ENCODE results near the gene DNASE1. TPM values are rescaled to one million over a fixed set of nuclear protein-coding genes. Genes with fewer than 3 reads are reported as not detected.

DNASE1 gene
- total RNA-seq, 1 donor from 2014 or later = 16.2 TPM

DNA sequence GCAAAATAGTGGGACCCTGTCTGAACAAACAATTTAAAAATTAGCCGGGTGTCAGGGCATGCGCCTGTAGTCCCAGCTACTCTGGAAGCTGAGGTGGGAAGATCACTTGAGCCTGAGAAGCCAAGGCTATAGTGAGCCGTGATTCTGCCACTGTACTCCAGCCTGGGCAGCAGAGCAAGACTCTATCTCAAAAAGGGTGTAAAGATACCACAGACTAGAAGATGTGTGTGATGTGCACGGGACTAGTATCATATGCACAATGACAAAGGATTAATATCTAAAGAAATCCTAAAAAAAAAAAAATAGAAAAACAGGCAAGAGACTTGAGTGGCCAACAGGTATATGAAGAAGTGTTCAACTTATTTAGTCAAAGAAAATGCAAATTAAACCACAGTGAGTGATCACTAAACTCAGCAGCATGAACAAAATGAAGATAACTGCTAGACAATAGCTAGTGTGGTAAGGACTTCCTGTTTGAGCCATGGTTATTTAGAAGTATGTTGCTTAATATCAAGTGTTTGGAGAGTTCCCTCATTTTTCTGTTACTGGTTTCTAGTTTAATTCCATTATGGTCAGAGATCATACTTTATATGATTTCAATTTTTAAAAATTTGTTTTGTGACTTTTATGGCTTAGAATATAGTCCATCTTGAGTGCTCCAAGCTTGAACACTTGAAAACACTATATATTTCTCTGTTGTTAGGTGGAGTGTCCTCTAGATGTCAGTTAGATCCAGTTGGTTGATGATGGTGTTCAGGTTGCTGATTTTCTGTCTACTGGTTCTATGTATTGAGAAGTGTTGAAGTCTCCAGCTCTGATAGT is 28.4 kb upstream of the DNASE1 start:
- H3K4me1 Mint-ChIP-seq (ENCODE audit: low read depth, unreplicated experiment) = peaks cover 5% of the 10 kb centered on the region

DNA sequence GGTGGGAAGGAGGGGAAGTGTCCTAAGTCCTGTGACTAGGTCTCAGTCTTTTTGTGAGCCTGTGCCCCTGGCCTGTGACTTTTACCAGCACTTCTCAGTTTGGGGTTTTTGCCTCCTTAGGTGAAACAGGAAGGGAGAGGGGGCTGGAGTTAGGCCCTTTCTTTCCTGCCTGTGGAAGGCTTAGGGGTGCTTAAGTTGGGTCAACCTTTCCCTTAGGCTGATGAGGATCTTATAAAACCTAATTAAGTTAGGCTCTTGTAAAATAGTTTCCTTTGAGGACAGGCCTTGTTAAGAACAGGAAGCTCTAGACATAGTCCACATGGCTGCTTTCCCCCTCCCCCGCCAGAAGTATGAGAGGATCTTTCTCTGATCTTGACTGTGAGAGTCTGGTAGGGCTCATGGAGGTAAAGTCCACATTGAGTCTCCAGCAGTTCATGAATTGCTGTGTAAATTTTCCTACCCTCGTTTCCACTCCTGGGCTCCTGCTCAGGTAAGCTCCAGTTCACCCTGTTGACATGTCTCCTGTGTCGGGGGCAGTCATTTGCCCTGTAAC is 17.0 kb upstream of the DNASE1 start:
- H3K27ac Mint-ChIP-seq (ENCODE audit: unreplicated experiment) = peak overlapping the region; percentile 90
- H3K4me3 Mint-ChIP-seq (ENCODE audit: unreplicated experiment) = peak overlapping the region; percentile 34
- Histone ChIP-seq H3K4me1 (ENCODE audit: insufficient read depth, low read length) (peaks cover 2% of the 10 kb centered on the region), H2AFZ (ENCODE audit: low read depth, low read length) (peak overlapping the region; percentile 50), H3K9ac (ENCODE audit: low read length) (no peak overlapping the region), H3K4me2 (ENCODE audit: low read length) (no peak overlapping the region), H3K27ac (ENCODE audit: low read depth, low read length) (no peak overlapping the region), H3K79me2 (ENCODE audit: insufficient read depth, low read length) (peaks cover 7% of the 10 kb centered on the region), H3K9me3 (ENCODE audit: insufficient read depth, low read depth, low read length) (no peaks in the 10 kb centered on the region), H3K27me3 (ENCODE audit: insufficient read depth, low read length) (no peaks in the 10 kb centered on the region), H3K4me3 (ENCODE audit: insufficient read depth, low read depth, low read length) (no peak overlapping the region), H3K36me3 (ENCODE audit: insufficient read depth, low read length) (no peaks in the 10 kb centered on the region), H4K20me1 (ENCODE audit: insufficient read depth, low read length) (peaks cover 21% of the 10 kb centered on the region)
- peaks cover 3% of the 10 kb centered on the region for H3K9me3 Mint-ChIP-seq (ENCODE audit: unreplicated experiment)
- H3K27me3 Mint-ChIP-seq (ENCODE audit: low read depth, unreplicated experiment) = no peaks in the 10 kb centered on the region
- no peak for DNase-seq (ENCODE audit: low read depth)
- no peak for FAIRE-seq
- peaks cover 16% of the 10 kb centered on the region for H3K4me1 Mint-ChIP-seq (ENCODE audit: low read depth, unreplicated experiment)
- no peak for TF ChIP-seq EZH2 (IDR thresholded peaks at IDR 0.05; ENCODE audit: insufficient read depth, low read length)
- peaks cover 4% of the 10 kb centered on the region for H3K36me3 Mint-ChIP-seq (ENCODE audit: low read depth, unreplicated experiment)

More for the DNA sequence above, 28.4 kb upstream of the DNASE1 start:
- Histone ChIP-seq H3K4me2 (ENCODE audit: low read length) (no peak overlapping the region), H3K27ac (ENCODE audit: low read depth, low read length) (no peak overlapping the region), H3K79me2 (ENCODE audit: insufficient read depth, low read length) (peaks cover 9% of the 10 kb centered on the region), H3K36me3 (ENCODE audit: insufficient read depth, low read length) (no peaks in the 10 kb centered on the region), H2AFZ (ENCODE audit: low read depth, low read length) (no peak overlapping the region), H4K20me1 (ENCODE audit: insufficient read depth, low read length) (peaks cover 8% of the 10 kb centered on the region), H3K4me3 (ENCODE audit: insufficient read depth, low read depth, low read length) (no peak overlapping the region), H3K27me3 (ENCODE audit: insufficient read depth, low read length) (no peaks in the 10 kb centered on the region), H3K4me1 (ENCODE audit: insufficient read depth, low read length) (no peaks in the 10 kb centered on the region), H3K9ac (ENCODE audit: low read length) (no peak overlapping the region), H3K9me3 (ENCODE audit: insufficient read depth, low read depth, low read length) (no peaks in the 10 kb centered on the region)
- DNase-seq (ENCODE audit: low read depth) (peak; percentile 29), FAIRE-seq (no peak)
- Mint-ChIP-seq H3K27ac (ENCODE audit: unreplicated experiment) (no peak overlapping the region), H3K9me3 (ENCODE audit: unreplicated experiment) (no peaks in the 10 kb centered on the region), H3K4me3 (ENCODE audit: unreplicated experiment) (no peak overlapping the region), H3K36me3 (ENCODE audit: low read depth, unreplicated experiment) (peaks cover 3% of the 10 kb centered on the region), H3K27me3 (ENCODE audit: low read depth, unreplicated experiment) (no peaks in the 10 kb centered on the region)
- TF ChIP-seq, protein P1, sequence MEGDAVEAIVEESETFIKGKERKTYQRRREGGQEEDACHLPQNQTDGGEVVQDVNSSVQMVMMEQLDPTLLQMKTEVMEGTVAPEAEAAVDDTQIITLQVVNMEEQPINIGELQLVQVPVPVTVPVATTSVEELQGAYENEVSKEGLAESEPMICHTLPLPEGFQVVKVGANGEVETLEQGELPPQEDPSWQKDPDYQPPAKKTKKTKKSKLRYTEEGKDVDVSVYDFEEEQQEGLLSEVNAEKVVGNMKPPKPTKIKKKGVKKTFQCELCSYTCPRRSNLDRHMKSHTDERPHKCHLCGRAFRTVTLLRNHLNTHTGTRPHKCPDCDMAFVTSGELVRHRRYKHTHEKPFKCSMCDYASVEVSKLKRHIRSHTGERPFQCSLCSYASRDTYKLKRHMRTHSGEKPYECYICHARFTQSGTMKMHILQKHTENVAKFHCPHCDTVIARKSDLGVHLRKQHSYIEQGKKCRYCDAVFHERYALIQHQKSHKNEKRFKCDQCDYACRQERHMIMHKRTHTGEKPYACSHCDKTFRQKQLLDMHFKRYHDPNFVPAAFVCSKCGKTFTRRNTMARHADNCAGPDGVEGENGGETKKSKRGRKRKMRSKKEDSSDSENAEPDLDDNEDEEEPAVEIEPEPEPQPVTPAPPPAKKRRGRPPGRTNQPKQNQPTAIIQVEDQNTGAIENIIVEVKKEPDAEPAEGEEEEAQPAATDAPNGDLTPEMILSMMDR (IDR thresholded peaks at IDR 0.05; ENCODE audit: insufficient read depth, low read depth, low read length) = no peak
- no peak for TF ChIP-seq EZH2 (IDR thresholded peaks at IDR 0.05; ENCODE audit: insufficient read depth, low read length)

DNA sequence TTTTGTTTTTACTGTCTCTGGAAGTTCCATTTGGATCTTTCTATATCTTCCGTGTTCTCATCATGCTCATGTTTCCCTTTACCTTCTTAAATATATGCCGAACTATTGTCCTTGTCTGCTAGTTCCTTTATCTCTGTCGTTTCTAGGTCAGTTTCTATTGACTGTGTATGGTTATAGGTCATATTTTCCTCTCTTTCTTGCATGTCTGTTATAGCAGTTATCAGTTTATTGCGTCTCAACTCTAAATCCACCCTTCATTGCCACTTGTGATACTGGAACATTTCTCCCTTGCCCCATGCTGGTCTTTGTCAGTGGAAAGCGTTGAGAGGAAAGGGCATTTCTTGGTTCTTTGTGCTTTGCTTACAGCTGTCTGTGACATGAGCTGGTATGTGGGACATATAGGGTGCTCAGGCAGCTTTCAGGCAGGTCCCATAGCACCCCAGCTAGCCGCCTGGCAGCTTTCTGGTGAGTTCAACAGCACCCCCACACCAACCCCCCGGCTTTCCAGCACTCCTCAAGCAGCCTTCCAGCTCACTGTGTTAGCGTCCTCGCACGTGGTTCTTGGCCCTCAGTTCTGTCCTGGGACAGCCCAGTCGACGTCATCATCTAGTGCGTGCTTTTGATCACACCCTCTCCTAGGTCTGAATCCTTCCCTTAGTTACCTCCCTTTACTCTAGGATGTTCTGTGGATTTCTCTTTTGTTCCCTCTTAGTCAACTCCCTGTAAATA is 15.4 kb upstream of the DNASE1 start:
- TF ChIP-seq, protein P1 (IDR thresholded peaks at IDR 0.05; ENCODE audit: insufficient read depth, low read depth, low read length) = no peak
- TF ChIP-seq EZH2 (IDR thresholded peaks at IDR 0.05; ENCODE audit: insufficient read depth, low read length) = no peak
- Histone ChIP-seq H3K79me2 (ENCODE audit: insufficient read depth, low read length) (peaks cover 7% of the 10 kb centered on the region), H3K9ac (ENCODE audit: low read length) (no peak overlapping the region), H4K20me1 (ENCODE audit: insufficient read depth, low read length) (peaks cover 24% of the 10 kb centered on the region), H3K4me1 (ENCODE audit: insufficient read depth, low read length) (peaks cover 12% of the 10 kb centered on the region), H3K36me3 (ENCODE audit: insufficient read depth, low read length) (no peaks in the 10 kb centered on the region), H3K27me3 (ENCODE audit: insufficient read depth, low read length) (no peaks in the 10 kb centered on the region), H3K4me3 (ENCODE audit: insufficient read depth, low read depth, low read length) (no peak overlapping the region), H3K4me2 (ENCODE audit: low read length) (no peak overlapping the region), H2AFZ (ENCODE audit: low read depth, low read length) (no peak overlapping the region), H3K27ac (ENCODE audit: low read depth, low read length) (no peak overlapping the region), H3K9me3 (ENCODE audit: insufficient read depth, low read depth, low read length) (no peaks in the 10 kb centered on the region)
- H3K27ac Mint-ChIP-seq (ENCODE audit: unreplicated experiment) = no peak overlapping the region
- DNase-seq (ENCODE audit: low read depth) (no peak), FAIRE-seq (no peak)
- no peak overlapping the region for H3K4me3 Mint-ChIP-seq (ENCODE audit: unreplicated experiment)
- H3K9me3 Mint-ChIP-seq (ENCODE audit: unreplicated experiment) = peaks cover 3% of the 10 kb centered on the region
- peaks cover 26% of the 10 kb centered on the region for H3K4me1 Mint-ChIP-seq (ENCODE audit: low read depth, unreplicated experiment)
- H3K36me3 Mint-ChIP-seq (ENCODE audit: low read depth, unreplicated experiment) = peaks cover 7% of the 10 kb centered on the region
- no peaks in the 10 kb centered on the region for H3K27me3 Mint-ChIP-seq (ENCODE audit: low read depth, unreplicated experiment)
